MG63 (cell line): ENCODE results near the gene LRRC37B. TPM values are rescaled to one million over a fixed set of nuclear protein-coding genes. Genes with fewer than 3 reads are reported as not detected.

ENCODE experiments used
- total RNA-seq: library from RNA; depleted of rRNA; stranded (reverse); fragments of >200 nt; shearing (Covaris generic); gene quantifications from 2 replicates; pipeline ENCODE4 v1.2.3, GENCODE V29; 2014; ENCODE audit warnings: low replicate concordance; rRNA removed

The LRRC37B gene
- total RNA-seq, 1 experiment from 2014 or later: 3.3 TPM

Other genes with a start within 250 kb of the LRRC37B start
- gene COPRS, start 148.1 kb upstream of the LRRC37B start, total RNA-seq: 589 and 616 TPM in 2 replicates
- 106 and 146 TPM in 2 replicates for gene UTP6, start 105.7 kb upstream of the LRRC37B start, total RNA-seq
- 39.4 and 72.1 TPM in 2 replicates for gene SUZ12, start 70.4 kb upstream of the LRRC37B start, total RNA-seq
- 32.5 and 114 TPM in 2 replicates for gene RHOT1, start 135.1 kb downstream of the LRRC37B start, total RNA-seq